Subcutaneous adipose tissue (tissue), 4 donors: ENCODE data around the gene EOLA1. TPM values are rescaled to one million over a fixed set of nuclear protein-coding genes. Genes with fewer than 3 reads are reported as not detected.

Experiments used
- total RNA-seq, 4 donors: library from RNA; depleted of rRNA; stranded (reverse); fragments of >200 nt; gene quantifications; one replicate each; pipeline ENCODE4 v1.1.0, GENCODE V29; 2016
- TF ChIP-seq, protein P1 (sequence below): fragments of 450-650 bp; IDR thresholded peaks from one replicate; pipeline ENCODE4 v1.5.1; 2016; ENCODE audit warnings: low read depth, mild to moderate bottlenecking, control low read depth, antibody characterized with exemption, moderate library complexity

Gene EOLA1
- 10 to 100 TPM in 2 of 4 donors, 1 to 10 TPM in 2; 7.6 to 16.8 (median 12.3) TPM for total RNA-seq

- TF ChIP-seq, protein P1, sequence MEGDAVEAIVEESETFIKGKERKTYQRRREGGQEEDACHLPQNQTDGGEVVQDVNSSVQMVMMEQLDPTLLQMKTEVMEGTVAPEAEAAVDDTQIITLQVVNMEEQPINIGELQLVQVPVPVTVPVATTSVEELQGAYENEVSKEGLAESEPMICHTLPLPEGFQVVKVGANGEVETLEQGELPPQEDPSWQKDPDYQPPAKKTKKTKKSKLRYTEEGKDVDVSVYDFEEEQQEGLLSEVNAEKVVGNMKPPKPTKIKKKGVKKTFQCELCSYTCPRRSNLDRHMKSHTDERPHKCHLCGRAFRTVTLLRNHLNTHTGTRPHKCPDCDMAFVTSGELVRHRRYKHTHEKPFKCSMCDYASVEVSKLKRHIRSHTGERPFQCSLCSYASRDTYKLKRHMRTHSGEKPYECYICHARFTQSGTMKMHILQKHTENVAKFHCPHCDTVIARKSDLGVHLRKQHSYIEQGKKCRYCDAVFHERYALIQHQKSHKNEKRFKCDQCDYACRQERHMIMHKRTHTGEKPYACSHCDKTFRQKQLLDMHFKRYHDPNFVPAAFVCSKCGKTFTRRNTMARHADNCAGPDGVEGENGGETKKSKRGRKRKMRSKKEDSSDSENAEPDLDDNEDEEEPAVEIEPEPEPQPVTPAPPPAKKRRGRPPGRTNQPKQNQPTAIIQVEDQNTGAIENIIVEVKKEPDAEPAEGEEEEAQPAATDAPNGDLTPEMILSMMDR = no peak
These were observed at the start of gene EOLA1 for GRCh38 chrX:149540621-149541520. TSS of gene EOLA1 (plus strand) at chrX:149541012. CDS start at chrX:149545631, 4,619 bp downstream.

GRCh38 chrX:149491812-149492211, 49.0 kb upstream of the EOLA1 start:
- TF ChIP-seq, protein P1 = no peak

DNA sequence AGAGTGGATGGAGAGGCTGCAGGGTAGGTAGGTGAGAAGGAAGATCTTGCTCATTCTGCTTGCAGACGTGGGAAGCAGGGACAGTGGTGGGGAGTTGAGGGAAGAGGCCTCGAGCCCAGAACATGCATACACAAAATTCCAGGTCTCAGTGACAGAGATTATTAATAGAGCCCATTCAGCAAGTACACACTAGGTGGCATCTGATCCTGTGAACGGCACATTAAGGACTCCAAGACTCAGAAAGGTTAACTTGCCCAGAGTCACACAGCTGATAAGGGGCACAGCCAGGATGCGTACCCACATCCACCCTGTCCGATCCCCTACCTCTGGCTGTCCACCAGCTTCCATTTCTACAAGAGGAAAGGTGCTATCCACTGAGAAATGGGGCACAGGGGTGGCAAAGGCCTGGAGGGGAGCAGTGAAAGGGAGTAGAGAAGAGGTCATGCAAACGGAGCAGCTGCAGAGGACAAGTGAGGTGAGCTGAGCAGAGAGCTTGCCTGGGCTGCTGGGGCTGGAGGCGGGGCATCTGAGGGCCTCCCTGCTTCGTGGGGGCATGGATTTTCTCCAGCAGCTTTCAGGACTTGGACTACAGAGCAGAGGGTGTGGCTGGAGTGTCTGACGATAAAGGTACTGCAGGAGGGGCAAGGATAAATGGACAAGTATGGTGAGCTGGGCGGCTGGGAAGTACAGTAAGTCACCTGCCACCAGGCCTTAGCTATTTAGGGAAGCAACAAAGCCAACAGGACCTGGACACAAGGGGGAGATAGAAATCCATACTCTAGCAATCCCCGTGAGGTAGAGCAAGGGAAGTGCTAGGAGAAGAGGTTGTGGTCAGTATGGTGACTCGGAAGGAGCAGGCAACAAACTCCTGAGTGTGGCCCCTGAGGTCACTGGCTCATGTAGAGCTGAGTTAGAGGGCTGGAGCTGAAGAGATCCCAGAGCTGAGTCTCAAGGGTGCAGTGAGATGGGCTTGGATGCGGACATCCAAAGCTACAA, 46.9 kb upstream of the EOLA1 start:
- TF ChIP-seq, protein P1 = no peak

DNA sequence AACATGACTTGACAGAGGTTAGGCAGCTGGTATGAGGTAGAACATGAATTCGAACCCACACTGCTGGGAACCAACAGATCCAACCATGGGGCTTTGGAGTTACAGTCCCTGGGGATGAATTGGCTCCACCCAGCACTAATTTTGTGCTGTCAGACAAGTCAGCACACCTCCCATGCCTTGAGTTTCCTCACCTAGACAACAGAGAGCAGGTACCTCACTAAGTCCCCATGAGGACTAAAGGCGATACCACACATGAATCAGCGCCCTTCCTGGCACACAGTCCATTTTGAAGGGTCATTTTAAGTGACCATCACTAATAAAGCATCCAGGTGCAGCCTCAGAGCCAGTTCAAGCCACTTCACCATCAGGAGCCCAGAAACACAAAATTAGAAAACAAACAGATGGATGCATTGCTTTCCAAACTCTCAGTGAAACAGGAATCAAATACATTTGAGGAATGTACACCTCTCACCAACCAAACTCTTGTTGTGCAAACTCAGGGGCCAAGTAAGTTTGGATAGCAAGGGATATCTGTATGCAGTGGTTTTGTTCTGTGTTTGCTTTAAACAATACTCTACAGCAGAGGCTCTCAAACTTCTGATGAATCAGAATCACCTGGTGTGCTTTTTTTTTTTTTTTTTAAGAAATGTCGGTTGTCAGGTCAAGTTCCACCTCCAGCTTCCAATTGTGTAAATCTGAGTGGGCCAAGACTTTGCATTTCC, 45.8 kb upstream of the EOLA1 start:
- TF ChIP-seq, protein P1 = no peak

- TF ChIP-seq, protein P1 = no peak
These were observed 45.2 kb upstream of the EOLA1 start for GRCh38 chrX:149495573-149496071.

- TF ChIP-seq, protein P1 = no peak
These were observed 43.8 kb upstream of the EOLA1 start for GRCh38 chrX:149497054-149497453.
